ENCODE measurements around the gene NBPF26.
"Not testable (repeated sequence)": the region's sequence is repeated elsewhere in the genome, so short reads cannot be mapped to it uniquely, and the experiment has no call there.

- not testable (repeated sequence) for TF ChIP-seq ZBTB17 (tag by site-specific recombination; IDR thresholded peaks at IDR 0.05); CTCF (tag by site-specific recombination; IDR thresholded peaks at IDR 0.05); MYNN (tag by site-specific recombination; IDR thresholded peaks at IDR 0.05; ENCODE audit: borderline replicate concordance)
These were observed 81.7 kb downstream of the NBPF26 start for GRCh38 chr1:120805452-120805851.

All from HEK293 (cell line).